SK-N-SH (cell line): ENCODE measurements around the gene KCNJ5. TPM values are rescaled to one million over a fixed set of nuclear protein-coding genes. Genes with fewer than 3 reads are reported as not detected.

Experiments
- CTCF ChIA-PET: fragments of 300-600, 350-600 bp; formaldehyde crosslinking; extraction: SDS; loops from one replicate; lab custom pipeline; 2021; lab: Yijun Ruan, JAX
- POLR2A ChIA-PET: fragments of 350-600 bp; sonication (Branson Sonifier 250); formaldehyde crosslinking; extraction: SDS; loops from one replicate; lab custom pipeline; 2020; ENCODE audit warnings: antibody characterized with exemption, inconsistent platforms; lab: Yijun Ruan, JAX
- DNase-seq: peaks from one replicate; pipeline ENCODE4 v3.0.0; 2012
- H2AFZ ChIP-seq: fragments of 200-600 bp; sonication (generic); 2 replicates; pipeline ENCODE4 v1.8.1; 2016; ENCODE audit warnings: antibody characterized with exemption, mild to moderate bottlenecking, low read depth
- H3F3A ChIP-seq: fragments of 200-600 bp; sonication (generic); replicated peaks from 2 replicates; pipeline ENCODE3; 2016; ENCODE audit warnings: antibody characterized with exemption, mild to moderate bottlenecking; ENCODE audit not compliant: insufficient read depth
- H3K27ac ChIP-seq, 2 experiments: fragments of 200-500 bp in 1 of 2; fragments of 200-600 bp in 1 of 2; sonication (Bioruptor generic) in 1 of 2; sonication (generic), shearing (Covaris generic) in 1 of 2; 2 replicates each; pipeline versions ENCODE4 v1.5.1 to v1.6.1; 2014 to 2016; ENCODE audit warnings: low read depth in 2 of 2, inconsistent platforms in 1 of 2, low read length in 1 of 2, mild to moderate bottlenecking in 1 of 2, mixed read lengths in 1 of 2
- H3K27me3 ChIP-seq: fragments of 200-600 bp; sonication (generic), shearing (Covaris generic); 2 replicates; pipeline ENCODE4 v1.6.1; 2016; ENCODE audit warnings: mixed run types; ENCODE audit not compliant: insufficient read depth
- H3K36me3 ChIP-seq, 2 experiments: fragments of 200-500 bp in 1 of 2; fragments of 200-600 bp in 1 of 2; sonication (Bioruptor generic) in 1 of 2; sonication (generic) in 1 of 2; replicated peaks in 1 of 2; 2 replicates each; pipeline versions ENCODE3 to v1.5.1; 2014 to 2016; ENCODE audit warnings: low read length in 1 of 2, mild to moderate bottlenecking in 1 of 2; ENCODE audit not compliant: insufficient read depth in 2 of 2, control insufficient read depth in 1 of 2
- H3K4me1 ChIP-seq, 2 experiments: fragments of 200-500 bp in 1 of 2; fragments of 200-600 bp in 1 of 2; sonication (Bioruptor generic) in 1 of 2; sonication (generic), shearing (Covaris generic) in 1 of 2; 2 replicates each; pipeline versions ENCODE4 v1.5.1 to v1.6.1; 2014 to 2016; ENCODE audit warnings: low read depth in 1 of 2, low read length in 1 of 2, mixed run types in 1 of 2; ENCODE audit not compliant: insufficient read depth in 2 of 2, control insufficient read depth in 1 of 2
- H3K4me2 ChIP-seq: fragments of 200-600 bp; sonication (generic), shearing (Covaris generic); 2 replicates; pipeline ENCODE4 v1.6.1; 2017; ENCODE audit warnings: mixed run types
- H3K4me3 ChIP-seq, 2 experiments: fragments of 200-500 bp in 1 of 2; fragments of 200-600 bp in 1 of 2; sonication (Bioruptor generic) in 1 of 2; sonication (generic), shearing (Covaris generic) in 1 of 2; 2 replicates each; pipeline versions ENCODE4 v1.5.1 to v1.8.1; 2014 to 2016; ENCODE audit warnings: low read depth in 2 of 2, inconsistent platforms in 1 of 2, low read length in 1 of 2, mild to moderate bottlenecking in 1 of 2, mixed read lengths in 1 of 2, moderate library complexity in 1 of 2
- H3K79me2 ChIP-seq: fragments of 200-600 bp; sonication (generic); 2 replicates; pipeline ENCODE4 v1.8.1; 2017; ENCODE audit warnings: mild to moderate bottlenecking; ENCODE audit not compliant: insufficient read depth
- H3K9ac ChIP-seq: fragments of 200-600 bp; sonication (generic); 2 replicates; pipeline ENCODE4 v1.6.1; 2017; ENCODE audit warnings: mixed run types
- H3K9me2 ChIP-seq: fragments of 200-600 bp; sonication (generic); 2 replicates; pipeline ENCODE4 v1.6.1; 2017; ENCODE audit warnings: mixed run types
- H3K9me3 ChIP-seq: fragments of 200-600 bp; sonication (generic); 2 replicates; pipeline ENCODE4 v1.6.1; 2017; ENCODE audit warnings: mixed run types, mild to moderate bottlenecking, moderate library complexity
- H4K20me1 ChIP-seq: fragments of 200-600 bp; sonication (generic); 2 replicates; pipeline ENCODE4 v1.6.1; 2017; ENCODE audit warnings: mild to moderate bottlenecking, mixed run types; ENCODE audit not compliant: insufficient read depth
- ELF1 ChIP-seq: IDR thresholded peaks from 2 replicates; pipeline ENCODE4 v1.4.0; 2012
- FOSL2 ChIP-seq: IDR thresholded peaks from 2 replicates; pipeline ENCODE4 v1.4.0; 2012; ENCODE audit warnings: low read depth, mild to moderate bottlenecking, moderate library complexity, borderline replicate concordance
- FOXJ3 ChIP-seq: sonication (generic); formaldehyde crosslinking; IDR thresholded peaks from 2 replicates; pipeline ENCODE4 v1.5.1; 2020; ENCODE audit warnings: mild to moderate bottlenecking, missing genetic modification reagents
- FOXM1 ChIP-seq: IDR thresholded peaks from 2 replicates; pipeline ENCODE4 v1.4.0; 2012; ENCODE audit warnings: low read depth, mild to moderate bottlenecking
- GATA2 ChIP-seq: sonication (generic); formaldehyde crosslinking; IDR thresholded peaks from 2 replicates; pipeline ENCODE4 v1.5.0; 2020; ENCODE audit warnings: mild to moderate bottlenecking, missing genetic modification reagents
- MEF2A ChIP-seq: IDR thresholded peaks from 2 replicates; pipeline ENCODE4 v1.4.0; 2012; ENCODE audit warnings: low read depth, borderline replicate concordance
- MXI1 ChIP-seq: IDR thresholded peaks from 2 replicates; pipeline ENCODE4 v1.6.1; 2012; ENCODE audit warnings: mild to moderate bottlenecking, low read depth, low read length, improper control_type of control experiment
- RCOR1 ChIP-seq: fragments of 150-350 bp; IDR thresholded peaks from 2 replicates; pipeline ENCODE4 v1.6.1; 2017; ENCODE audit warnings: antibody characterized with exemption, low read length
- SMC3 ChIP-seq: IDR thresholded peaks from 2 replicates; pipeline ENCODE4 v1.6.1; 2012; ENCODE audit warnings: low read depth, low read length, improper control_type of control experiment
- TAF1 ChIP-seq: IDR thresholded peaks from 2 replicates; pipeline ENCODE4 v1.6.1; 2012; ENCODE audit warnings: low read depth, mild to moderate bottlenecking, low read length, moderate library complexity, borderline replicate concordance
- TEAD4 ChIP-seq: IDR thresholded peaks from 2 replicates; pipeline ENCODE4 v1.4.0; 2012; ENCODE audit warnings: mild to moderate bottlenecking, borderline replicate concordance; ENCODE audit not compliant: insufficient read depth
- WGBS: methylation state at CpG from one replicate; pipeline ENCODE4 v1.1.6; 2017; ENCODE audit warnings: low lambda C conversion rate; 5-methylcytosine and 5-hydroxymethylcytosine counted together
- polyA plus RNA-seq, 3 experiments: library from polyadenylated mRNA; depleted of rRNA; stranded (reverse); fragments of >200 nt; gene quantifications; 2 replicates each; pipeline ENCODE4 v1.2.3, GENCODE V29; 2012
- TF ChIP-seq, protein P1 (sequence below): IDR thresholded peaks from 2 replicates; pipeline ENCODE4 v1.4.0; 2012; ENCODE audit warnings: low read depth, borderline replicate concordance
- TF ChIP-seq, protein P2 (sequence below): IDR thresholded peaks from 2 replicates; pipeline ENCODE4 v1.4.0; 2012; ENCODE audit warnings: low read depth, borderline replicate concordance

KCNJ5 gene
- polyA plus RNA-seq, 1 of the 3 experiments (the other 2 are of a cell fraction), result 0.03 TPM

DNA sequence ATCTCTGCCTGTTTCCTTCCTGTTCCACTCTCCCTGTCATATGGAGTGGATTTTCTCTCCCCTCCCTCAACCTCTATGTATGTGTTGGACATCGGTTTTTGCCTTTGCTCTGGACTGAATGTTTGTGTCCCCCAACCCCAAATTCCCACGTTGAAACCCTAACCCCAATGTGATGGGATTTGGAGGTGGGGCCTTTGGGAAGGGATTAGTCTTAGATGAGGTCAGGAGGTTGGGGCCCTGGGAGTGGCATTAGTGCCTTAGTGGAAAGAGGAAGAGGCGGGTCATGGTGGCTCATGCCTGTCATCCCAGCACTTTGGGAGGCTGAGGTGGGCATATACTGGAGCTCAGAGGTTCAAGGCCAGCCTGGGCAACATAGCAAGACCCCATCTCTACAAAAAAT lies 39.9 kb downstream of the KCNJ5 start:
- Histone ChIP-seq H4K20me1 (no peaks in the 10 kb centered on the region), H3K79me2 (no peaks in the 10 kb centered on the region), H3K27ac (no peak overlapping the region), H3K9me3 (no peaks in the 10 kb centered on the region), H3K4me1 (peaks cover 0 to 12% of the 10 kb centered on the region in 2 experiments; a peak in 1 of 4 replicates), H3K4me3 (no peak overlapping the region), H3K27me3 (no peaks in the 10 kb centered on the region), H3K36me3 (no peaks in the 10 kb centered on the region), H3K9me2 (no peaks in the 10 kb centered on the region), H3K9ac (no peak overlapping the region), H2AFZ (no peak overlapping the region), H3K4me2 (no peak overlapping the region), H3F3A (no peaks in the 10 kb centered on the region)
- 75% methylated on average over 3 of the region's 3 CpGs for WGBS
- DNase-seq, result no peak
- ChIA-PET CTCF (interaction anchor here (34.0 kb wide), 1 partner anchor 42 kb away, joined by 872 read pairs; the partner anchor contains the start of gene KCNJ5), POLR2A (no interaction called here)
- TF ChIP-seq ELF1 (no peak), GATA2 (CRISPR knock-in tag) (no peak), TAF1 (no peak), SMC3 (no peak), MXI1 (no peak)
- TF ChIP-seq, protein P1, sequence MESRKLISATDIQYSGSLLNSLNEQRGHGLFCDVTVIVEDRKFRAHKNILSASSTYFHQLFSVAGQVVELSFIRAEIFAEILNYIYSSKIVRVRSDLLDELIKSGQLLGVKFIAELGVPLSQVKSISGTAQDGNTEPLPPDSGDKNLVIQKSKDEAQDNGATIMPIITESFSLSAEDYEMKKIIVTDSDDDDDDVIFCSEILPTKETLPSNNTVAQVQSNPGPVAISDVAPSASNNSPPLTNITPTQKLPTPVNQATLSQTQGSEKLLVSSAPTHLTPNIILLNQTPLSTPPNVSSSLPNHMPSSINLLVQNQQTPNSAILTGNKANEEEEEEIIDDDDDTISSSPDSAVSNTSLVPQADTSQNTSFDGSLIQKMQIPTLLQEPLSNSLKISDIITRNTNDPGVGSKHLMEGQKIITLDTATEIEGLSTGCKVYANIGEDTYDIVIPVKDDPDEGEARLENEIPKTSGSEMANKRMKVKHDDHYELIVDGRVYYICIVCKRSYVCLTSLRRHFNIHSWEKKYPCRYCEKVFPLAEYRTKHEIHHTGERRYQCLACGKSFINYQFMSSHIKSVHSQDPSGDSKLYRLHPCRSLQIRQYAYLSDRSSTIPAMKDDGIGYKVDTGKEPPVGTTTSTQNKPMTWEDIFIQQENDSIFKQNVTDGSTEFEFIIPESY, result no peak

DNA sequence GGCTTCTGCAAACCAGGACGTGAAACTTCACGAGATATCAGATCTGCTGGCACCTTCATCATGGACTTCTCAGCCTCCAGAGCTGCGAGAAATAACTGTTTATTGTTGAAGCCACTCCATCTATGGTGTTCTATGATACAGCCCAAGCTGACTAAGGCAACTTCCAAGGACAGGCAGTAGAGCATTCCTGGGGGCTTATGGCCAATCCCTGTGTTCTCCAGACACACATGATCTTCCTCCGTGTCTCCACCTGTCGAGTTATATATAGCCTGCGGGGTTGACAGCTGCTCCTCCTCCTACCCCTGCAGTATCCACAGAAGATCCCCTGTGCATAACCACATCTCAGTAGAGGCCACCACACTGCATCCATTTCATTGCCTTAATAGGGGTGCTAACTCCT lies 40.5 kb downstream of the KCNJ5 start:
- no peak overlapping the region for H3K9ac ChIP-seq
- H3K27ac ChIP-seq, result no peak overlapping the region
- H3K27me3 ChIP-seq, result no peaks in the 10 kb centered on the region
- H3K4me2 ChIP-seq, result no peak overlapping the region
- H3K9me2 ChIP-seq, result no peaks in the 10 kb centered on the region
- no peaks in the 10 kb centered on the region for H4K20me1 ChIP-seq
- H3F3A ChIP-seq, result no peaks in the 10 kb centered on the region
- WGBS, result 88% methylated on average over 6 of the region's 6 CpGs
- H2AFZ ChIP-seq, result no peak overlapping the region
- no peaks in the 10 kb centered on the region for H3K79me2 ChIP-seq
- no peak overlapping the region for H3K4me3 ChIP-seq
- no peaks in the 10 kb centered on the region for H3K36me3 ChIP-seq
- DNase-seq, result no peak
- TF ChIP-seq TEAD4, result no peak
- TF ChIP-seq SMC3, result no peak
- TF ChIP-seq, protein P2, sequence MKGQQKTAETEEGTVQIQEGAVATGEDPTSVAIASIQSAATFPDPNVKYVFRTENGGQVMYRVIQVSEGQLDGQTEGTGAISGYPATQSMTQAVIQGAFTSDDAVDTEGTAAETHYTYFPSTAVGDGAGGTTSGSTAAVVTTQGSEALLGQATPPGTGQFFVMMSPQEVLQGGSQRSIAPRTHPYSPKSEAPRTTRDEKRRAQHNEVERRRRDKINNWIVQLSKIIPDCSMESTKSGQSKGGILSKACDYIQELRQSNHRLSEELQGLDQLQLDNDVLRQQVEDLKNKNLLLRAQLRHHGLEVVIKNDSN, result no peak
- TF ChIP-seq MEF2A, result no peak
- TF ChIP-seq FOSL2, result no peak
- no peak for TF ChIP-seq FOXJ3 (CRISPR knock-in tag)
- TF ChIP-seq, protein P1, result no peak
- no peak for TF ChIP-seq FOXM1
- no peak for TF ChIP-seq RCOR1
- POLR2A ChIA-PET, result no interaction called here
- CTCF ChIA-PET, result interaction anchor here (5.0 to 34.0 kb wide), 2 partner anchors 25 to 42 kb away, joined by 36 to 872 read pairs; partner anchors contain the start of gene KCNJ5
- peaks cover 0 to 12% of the 10 kb centered on the region in 2 experiments; a peak in 1 of 4 replicates for H3K4me1 ChIP-seq
- no peaks in the 10 kb centered on the region for H3K9me3 ChIP-seq
